ENCODE measurements around the gene KXD1. TPM values are rescaled to one million over a fixed set of nuclear protein-coding genes. Genes with fewer than 3 reads are reported as not detected.
"Not testable (repeated sequence)": the region's sequence is repeated elsewhere in the genome, so short reads cannot be mapped to it uniquely, and the experiment has no call there.

The KXD1 gene
- total RNA-seq, 1 experiment from 2014 or later: 126 TPM

- DNase-seq (ENCODE audit: low spot score): not testable (repeated sequence)
Observed at GRCh38 chr19:18600692-18601397, 43.2 kb downstream of the KXD1 start.

GRCh38 chr19:18601875-18602274 lies 44.2 kb downstream of the KXD1 start:
- no peak for DNase-seq (ENCODE audit: low spot score)

- DNase-seq (ENCODE audit: low spot score): no peak
Observed at GRCh38 chr19:18603255-18603957, 45.7 kb downstream of the KXD1 start.

- DNase-seq (ENCODE audit: low spot score): no peak
Observed at GRCh38 chr19:18603958-18604819, 46.5 kb downstream of the KXD1 start.

DNA sequence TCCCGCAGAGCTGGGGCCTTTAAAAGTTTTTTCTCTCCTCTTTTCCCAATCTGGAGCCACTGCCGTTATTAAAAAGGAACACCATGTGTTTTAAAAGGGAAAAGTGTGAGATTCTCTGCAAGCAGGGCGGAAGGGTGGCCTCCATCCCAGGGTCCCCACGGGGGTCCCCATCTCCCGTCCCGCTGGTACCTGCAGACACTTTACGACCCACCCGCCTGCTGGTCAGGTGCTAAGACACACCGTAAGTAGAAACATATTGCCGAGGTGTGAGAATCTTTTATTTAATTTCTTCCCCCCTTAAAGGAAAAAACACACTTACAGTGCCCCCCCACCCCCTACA lies 47.1 kb downstream of the KXD1 start:
- no peak for DNase-seq (ENCODE audit: low spot score)

- DNase-seq (ENCODE audit: low spot score): no peak
Observed at GRCh38 chr19:18605196-18605545, 47.5 kb downstream of the KXD1 start.

DNA sequence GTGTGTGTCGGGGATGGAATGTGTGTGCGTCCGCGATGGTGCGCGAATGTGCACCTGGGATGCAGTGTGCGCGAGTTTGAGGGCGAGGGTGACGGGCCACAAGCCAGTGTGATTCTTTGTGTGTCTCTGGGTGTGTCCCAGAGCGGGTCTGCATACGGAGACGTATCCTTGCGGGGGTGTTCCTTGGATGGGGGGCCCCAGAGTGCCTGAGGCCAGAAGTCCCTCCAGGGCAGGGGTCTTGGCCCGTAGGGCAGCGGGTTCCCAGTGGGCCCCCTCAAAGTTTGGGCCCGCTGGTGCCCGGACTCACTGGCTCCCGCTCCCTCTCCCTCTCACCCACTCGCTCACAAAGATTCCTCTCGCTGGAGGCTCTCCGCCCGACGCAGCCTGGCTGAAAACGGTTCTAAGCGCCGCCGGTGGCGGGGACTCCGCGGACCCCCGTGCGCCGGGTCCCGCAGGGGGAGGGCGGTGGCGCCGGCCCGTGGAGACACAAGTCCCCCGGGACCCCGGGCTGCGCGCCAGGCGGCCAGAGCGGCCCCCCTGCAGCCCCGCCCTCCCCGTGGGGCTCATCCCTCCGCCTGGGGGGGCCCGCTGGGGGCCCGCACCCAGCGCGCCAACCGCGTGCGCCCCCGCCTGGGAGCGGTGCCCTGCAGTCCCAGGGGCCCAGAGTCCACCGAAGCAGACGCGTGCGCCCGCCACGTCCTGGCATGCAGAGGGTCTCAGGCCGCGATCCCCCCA lies 48.0 kb downstream of the KXD1 start:
- DNase-seq (ENCODE audit: low spot score): no peak

DNA sequence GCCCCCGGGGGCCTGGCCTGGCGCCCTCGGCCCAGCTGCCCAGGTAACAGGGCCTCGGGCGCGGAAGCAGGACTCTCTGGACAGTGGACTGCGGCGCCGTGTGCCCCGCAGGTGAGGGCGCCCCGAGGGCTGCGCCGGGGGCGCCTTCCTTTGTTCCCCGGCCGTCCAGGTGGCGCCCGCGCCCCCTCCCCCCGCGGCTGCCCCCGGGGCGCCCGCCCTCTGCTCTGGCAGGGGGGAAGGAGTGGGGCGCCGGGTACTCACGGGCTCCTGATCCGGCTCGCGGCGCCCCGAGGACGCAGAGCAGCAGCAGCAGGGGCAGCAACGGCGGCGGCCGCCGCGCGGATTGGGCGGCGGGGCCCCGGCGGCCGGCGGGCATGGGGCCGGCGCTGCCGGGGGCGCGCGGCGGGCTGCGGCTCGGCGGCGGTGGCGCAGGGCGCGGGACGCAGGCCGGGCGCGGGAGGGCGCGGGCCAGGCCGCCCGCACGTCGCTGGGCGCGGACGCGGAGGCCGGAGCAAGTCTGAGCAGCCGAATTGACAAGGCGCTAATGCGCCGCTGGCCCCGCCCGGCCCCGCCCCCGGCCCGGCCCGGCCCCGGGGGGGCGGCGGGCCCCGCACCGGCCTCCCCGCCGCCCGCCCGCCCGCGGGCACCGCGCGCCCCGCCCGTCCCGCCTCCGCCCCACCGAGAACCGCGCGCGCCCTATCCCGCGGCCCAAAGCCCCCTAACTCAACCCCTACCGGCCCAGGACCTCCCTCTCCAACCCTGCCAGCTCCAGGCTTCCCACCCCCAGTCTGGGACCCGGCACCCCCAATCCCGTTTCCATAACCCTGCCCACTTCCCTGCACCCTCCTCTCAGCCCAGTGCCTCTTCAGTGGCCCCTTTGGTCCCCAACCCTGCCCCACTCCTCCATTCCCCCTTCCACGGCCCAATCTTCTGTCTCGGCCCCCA lies 48.9 kb downstream of the KXD1 start, which contains the start of gene CRLF1:
TSS of gene CRLF1 (minus strand) at position 519 of the 945 bp plus-strand sequence. CDS start at position 376, 143 bp downstream.
- DNase-seq (ENCODE audit: low spot score): no peak

DNA sequence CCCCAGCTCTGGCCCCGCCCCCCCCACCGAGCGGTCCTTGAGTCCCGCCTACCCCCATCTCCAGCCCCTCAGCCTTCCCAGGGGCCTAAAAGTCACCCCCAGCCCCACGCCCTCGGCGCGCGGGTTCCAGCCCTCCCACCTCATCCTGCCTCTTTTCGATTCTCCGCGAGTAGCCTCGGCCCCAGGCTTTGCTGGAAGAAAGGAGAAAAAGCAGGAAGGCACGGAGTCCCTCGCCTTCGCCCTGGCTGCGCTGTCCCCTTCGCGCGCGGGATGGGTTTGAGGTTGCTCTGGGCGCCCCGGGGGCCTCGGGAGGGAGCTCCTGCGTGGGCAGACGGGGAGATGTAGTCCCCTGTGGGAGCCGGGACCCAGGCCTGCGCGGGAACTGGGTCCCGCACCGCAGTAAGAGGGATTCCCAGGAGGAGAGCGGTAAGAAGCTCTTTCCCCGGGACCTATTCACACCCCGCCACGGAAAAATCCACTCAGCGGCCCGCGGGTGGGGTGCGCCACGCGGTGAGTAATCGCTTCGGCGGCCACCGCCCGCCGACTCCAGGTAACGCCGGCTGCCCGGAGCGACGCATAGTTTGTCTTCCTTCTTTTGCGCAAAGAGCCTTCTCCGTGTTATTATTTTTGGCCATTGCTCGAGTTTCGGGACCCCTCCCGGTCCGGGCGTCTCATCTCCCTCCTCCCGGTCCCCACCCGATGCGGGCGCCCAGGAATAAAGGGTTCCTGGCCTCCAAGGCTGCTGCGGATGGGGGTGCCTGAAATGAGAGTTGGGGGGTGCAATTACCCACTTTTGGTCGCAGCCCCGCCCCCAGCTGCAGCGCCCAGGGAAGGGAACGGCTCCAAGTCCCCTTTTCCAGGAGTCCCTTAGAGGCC lies 49.8 kb downstream of the KXD1 start:
- no peak for DNase-seq (ENCODE audit: low spot score)

- DNase-seq (ENCODE audit: low spot score): no peak
Observed at GRCh38 chr19:18608102-18608804, 50.6 kb downstream of the KXD1 start.

GRCh38 chr19:18608805-18609716 lies 51.4 kb downstream of the KXD1 start:
- no peak for DNase-seq (ENCODE audit: low spot score)

GRCh38 chr19:18609717-18610051 lies 52.0 kb downstream of the KXD1 start:
- DNase-seq (ENCODE audit: low spot score): no peak

GRCh38 chr19:18610245-18610555 lies 52.5 kb downstream of the KXD1 start:
- no peak for DNase-seq (ENCODE audit: low spot score)

GRCh38 chr19:18610556-18611326 lies 53.1 kb downstream of the KXD1 start:
- DNase-seq (ENCODE audit: low spot score): no peak

DNA sequence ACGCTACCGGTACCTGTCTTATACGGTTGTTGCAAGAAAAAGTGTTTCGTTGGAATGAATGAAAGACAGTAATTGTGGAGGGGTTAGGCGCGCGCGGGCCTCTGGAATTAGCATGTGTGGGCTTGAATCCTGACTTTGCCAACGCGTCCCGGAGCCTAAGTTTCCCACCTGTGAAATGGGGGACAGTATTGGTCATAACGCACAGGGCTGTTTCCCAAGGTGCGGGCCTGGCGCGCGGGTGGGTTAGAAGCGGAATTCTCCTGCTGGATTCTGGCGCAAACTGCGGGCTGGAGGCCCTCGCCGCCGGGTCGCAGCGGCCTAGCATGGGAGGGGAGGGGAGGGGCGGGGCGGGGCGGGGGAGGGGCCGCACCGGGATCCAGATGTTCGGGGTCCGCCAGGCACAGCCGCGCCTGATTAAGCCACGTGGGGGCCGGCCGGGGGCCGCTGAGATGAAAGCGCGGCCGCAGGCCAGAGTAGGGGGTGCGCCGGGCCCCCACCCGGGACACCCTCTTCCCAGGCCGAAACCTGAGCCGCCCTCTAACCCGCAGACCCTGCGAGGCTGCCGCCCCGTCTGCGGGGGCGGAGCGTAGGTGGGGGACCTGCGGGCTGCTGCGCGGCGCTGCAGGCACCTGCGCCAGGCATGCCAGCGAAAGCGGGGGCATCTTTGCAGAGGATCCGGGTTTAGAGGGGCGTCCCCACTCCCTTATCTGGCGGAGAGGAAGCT lies 53.8 kb downstream of the KXD1 start:
- no peak for DNase-seq (ENCODE audit: low spot score)

DNA sequence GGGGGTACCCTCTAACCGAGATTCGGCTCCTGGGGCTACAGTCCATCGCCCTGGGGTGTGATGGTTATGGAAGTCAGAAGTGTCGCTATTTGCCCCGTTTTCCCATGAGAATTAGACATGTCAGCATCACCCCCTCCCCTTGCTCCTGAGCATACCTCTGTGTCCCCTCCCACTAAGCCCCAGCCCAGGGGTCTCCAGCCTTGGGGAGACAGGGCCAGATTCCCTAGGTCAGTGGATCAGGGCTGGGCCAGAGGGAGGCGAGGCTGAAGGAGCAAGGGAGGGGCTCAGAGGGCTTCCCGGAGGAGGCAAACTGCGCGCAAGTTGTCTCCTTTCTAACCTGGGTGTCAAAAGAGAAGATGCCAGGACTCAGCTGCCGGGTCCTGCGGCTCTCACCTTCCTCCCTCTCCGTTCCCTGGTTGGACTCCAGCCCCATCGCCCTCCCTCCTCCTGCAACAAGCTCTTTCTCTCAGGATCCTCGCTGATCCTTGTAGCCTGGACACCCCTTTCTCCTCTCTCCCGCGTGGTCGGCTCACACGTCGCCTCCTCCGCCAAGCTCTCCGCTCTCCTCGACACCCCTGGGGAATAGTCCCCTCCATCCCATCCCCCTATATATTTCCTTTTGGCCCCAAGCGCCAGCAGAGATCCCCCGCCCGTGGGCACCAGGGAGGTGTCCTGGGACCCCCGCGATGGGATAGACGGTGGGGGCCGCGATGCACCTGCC lies 54.5 kb downstream of the KXD1 start:
- no peak for DNase-seq (ENCODE audit: low spot score)

Data from HT-29 (cell line).